GM19467 (cell line): ENCODE measurements around the gene KIF2A.
"Not testable (repeated sequence)": the region's sequence is repeated elsewhere in the genome, so short reads cannot be mapped to it uniquely, and the experiment has no call there.

ENCODE experiments used
- ATAC-seq: cut with Tn5 transposase; IDR thresholded peaks from one replicate; pipeline ENCODE4 v1.9.1; 2021; ENCODE audit warnings: mild to moderate bottlenecking, moderate library complexity; ENCODE audit not compliant: unreplicated experiment

Gene KIF2A

GRCh38 chr5:62289813-62290212 is 16.2 kb upstream of the KIF2A start:
- no peak for ATAC-seq

- not testable (repeated sequence) for ATAC-seq
These were observed 14.2 kb upstream of the KIF2A start for GRCh38 chr5:62291829-62292228.

GRCh38 chr5:62296998-62297397 is 9.0 kb upstream of the KIF2A start:
- no peak for ATAC-seq

DNA sequence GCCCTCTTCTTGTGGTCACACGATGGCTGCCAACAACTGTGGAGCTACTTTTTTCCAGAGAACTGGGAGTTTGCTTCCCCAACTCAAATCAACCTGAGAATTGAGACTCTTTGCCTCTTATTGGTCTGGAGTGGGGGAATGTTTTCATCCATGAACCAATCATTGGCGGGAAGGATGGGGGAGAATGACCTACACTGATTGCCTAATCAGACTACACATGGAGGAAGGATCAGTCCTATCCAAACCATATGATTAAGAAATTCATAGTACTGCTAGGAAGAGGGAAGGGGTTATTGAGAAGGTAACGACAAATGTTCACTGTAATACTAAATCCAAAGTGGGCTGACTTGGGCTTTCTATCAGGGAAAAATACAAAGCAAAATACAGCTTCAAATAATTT is 7.9 kb upstream of the KIF2A start:
- ATAC-seq = no peak

GRCh38 chr5:62299101-62299500 is 6.9 kb upstream of the KIF2A start:
- ATAC-seq = no peak

- no peak for ATAC-seq
These were observed 6.4 kb upstream of the KIF2A start for GRCh38 chr5:62299600-62299999.

GRCh38 chr5:62305358-62305714 is 670 bp upstream of the KIF2A start:
- ATAC-seq = no peak

DNA sequence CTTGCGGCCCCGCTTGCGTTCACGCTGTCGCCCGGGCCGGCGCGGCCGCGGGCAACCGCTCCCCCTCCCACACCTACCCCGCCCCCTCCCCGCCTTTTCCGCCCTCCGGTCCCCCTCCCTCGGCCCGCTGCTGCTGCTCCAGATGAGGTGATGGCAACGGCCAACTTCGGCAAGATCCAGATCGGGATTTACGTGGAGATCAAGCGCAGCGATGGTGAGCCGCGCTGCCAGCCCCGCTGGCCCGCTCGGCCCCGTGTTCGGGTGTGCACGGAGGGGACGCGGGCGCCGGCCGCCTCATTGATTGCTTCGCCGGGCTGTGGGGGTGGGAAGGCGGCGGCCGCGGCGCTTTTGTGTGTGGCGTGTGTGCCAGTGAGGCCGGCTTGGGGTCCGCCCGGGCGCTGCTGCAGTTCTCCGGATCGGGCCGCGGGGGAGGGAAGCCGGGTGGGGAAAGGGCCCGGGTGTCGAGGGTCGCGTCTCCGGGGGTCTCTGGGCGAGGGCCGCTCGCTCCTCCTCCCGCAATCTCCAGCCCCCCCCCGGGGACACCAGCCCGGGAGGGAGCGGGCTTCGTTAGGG is 403 bp downstream of the KIF2A start:
- ATAC-seq = peak; percentile 38

DNA sequence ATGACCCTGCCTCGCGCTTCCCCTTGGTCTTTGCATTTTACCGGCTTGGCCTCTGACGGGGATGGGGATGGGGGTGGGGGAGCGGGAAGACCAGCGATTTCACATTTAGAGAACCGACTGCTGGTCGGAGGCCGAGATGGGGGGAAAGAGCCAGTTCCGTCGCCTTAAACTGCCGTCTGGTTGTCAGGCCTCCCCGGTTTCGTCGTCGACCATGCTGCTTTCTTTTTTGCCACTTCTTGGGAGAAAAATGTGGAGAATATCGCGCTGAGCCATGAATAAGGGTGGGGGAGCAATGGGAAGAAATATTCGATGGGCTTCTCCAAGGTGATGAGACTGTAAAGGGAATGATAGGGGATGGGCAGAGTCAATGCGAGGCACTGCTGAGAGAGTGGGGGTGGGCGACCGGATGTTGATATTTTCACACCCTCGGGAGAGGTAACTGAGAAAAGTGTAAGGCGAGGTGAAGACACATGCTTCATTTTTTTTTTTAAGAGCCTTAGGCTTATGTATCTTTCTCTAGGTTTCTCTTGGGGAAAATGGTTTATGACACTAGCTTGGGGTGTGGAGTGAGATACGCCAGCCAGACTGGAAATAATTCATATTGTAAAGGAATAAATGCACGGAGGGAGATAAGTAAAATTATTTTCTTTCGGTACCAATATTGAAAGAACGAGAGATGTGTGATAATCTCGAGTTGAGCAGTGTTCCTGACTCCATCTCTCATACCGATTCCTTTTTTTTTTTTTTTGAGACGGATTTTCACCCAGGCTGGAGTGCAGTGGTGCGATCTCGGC is 1.1 kb downstream of the KIF2A start:
- no peak for ATAC-seq

DNA sequence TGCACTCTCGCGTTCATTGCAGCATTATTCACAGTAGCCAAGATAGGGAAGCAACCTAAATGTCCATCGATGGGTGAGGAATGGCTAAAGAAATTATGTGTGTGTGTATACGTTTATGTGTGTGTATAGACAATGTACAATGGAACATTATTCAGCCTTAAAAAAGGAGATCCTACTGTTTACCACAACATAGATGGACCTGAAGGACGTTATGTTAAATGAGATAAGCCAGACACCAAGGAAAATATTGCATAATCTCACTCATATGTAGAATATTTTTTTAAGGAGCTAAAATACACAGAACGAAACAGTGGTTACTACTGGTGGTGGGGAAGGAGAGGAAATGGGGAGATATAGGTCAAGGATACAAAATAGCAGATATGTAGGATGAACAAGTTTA is 2.4 kb downstream of the KIF2A start:
- ATAC-seq = no peak

- ATAC-seq = no peak
These were observed 3.1 kb downstream of the KIF2A start for GRCh38 chr5:62309107-62309506.

DNA sequence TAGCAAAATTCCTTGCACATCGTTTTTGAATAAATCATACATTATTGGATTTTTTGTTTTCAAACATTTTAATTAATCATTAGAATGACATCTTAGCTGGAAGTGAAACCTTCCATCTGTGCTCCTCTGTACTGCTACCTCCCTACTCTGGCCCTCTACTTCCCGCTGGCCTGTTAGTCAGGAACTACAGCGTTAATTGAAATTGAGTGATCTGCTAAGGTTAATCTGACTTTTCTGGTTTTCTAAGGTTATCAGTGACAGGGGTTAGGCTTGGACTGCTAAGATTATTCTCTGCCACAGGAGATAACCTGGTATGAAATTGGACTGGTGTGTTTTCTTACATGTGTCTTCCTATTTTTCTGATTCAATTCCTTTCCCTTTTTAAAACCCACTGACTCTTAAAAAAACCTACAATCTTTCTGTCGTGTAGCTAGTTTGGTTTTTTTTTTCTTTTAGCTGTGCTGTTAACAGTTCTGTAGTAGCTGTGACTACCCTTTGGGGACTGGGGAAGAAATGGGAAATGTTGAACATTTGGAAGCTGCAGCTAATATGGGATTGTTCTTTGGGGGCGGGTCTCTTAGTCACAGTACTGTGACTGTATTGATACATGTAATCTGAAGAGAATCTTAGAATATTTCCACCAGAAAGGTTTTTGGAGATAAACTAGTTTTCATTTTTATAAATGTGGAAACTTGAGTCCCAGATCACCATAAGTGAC is 4.6 kb downstream of the KIF2A start:
- no peak for ATAC-seq

- ATAC-seq = no peak
These were observed 6.0 kb downstream of the KIF2A start for GRCh38 chr5:62312036-62312435.

DNA sequence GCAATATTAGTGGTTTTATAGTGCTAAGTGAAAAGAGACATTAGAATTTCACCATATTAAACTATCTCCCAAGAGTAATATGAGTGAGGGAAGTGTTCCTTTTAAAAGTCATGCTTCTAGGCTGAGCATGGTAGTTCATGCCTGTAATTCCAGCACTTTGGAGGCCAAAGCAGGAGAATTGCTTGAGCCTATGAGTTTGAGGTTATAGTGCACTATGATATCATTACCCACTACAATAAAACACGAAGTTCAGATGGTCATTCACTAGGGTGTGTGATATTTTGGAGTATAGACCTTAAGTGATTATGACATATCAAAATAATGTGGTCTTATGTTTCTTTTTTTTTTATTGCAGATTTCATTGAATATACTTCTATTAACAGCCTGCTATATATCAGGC is 6.7 kb downstream of the KIF2A start:
- ATAC-seq = no peak

- no peak for ATAC-seq
These were observed 8.3 kb downstream of the KIF2A start for GRCh38 chr5:62314213-62314830.

DNA sequence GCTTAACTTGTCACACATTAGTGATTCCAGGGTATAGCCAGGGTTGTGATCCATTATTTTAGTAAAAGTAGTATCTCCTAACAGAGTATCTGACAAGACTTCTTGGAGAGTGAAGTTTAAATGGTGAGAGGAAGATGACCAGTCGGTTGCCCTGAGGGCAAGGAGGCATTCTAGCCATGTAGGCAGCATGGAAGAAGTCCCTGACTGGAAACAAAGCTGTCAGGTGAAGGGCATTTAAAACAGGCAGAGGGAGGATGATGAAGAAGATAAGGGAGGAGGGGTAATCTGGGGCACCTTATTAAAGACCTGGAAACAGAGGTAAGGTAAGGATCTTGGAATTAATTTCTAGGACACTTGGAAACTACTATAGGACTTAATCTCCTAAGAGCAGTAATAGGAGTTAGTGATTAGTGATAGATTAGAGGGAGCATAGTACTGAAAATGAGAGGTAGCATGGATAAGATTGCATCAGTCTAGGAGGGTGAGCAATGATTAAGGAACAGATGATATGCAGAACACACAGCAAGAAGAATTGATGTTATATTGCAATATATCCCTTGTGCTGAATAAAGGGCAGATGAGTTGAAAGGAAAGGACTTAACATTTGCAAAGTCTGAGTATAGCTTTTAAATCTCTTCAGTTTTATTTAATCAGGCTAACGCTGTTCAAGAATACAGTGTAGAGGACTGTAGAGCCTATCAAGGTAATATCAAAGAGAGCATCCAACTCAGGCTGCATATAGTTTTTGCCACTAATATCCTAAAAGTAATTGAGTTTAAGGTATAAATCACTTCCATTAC is 9.6 kb downstream of the KIF2A start:
- no peak for ATAC-seq

GRCh38 chr5:62316176-62316502 is 10.1 kb downstream of the KIF2A start:
- ATAC-seq = no peak

DNA sequence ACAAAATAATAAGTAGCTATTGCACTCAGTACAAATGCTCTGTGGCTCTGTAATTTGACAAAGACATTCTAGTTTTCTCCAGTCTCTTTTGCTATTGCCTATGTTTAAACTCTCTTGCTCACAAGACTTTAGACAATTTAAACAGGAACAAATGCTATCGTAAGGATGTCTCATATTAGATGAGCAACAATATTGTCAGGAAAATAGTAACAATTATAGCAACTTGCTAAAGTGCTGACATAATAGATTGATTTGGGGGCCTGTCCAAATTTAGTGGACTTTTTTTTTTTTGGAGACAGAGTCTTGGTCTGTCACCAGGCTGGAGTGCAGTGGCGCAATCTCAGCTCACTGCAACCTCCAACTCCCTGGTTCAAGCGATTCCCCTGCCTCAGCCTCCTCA is 11.8 kb downstream of the KIF2A start:
- ATAC-seq = no peak

- ATAC-seq = no peak
These were observed 16.5 kb downstream of the KIF2A start for GRCh38 chr5:62322484-62322883.

GRCh38 chr5:62326302-62326701 is 20.3 kb downstream of the KIF2A start:
- ATAC-seq = peak; percentile 42

DNA sequence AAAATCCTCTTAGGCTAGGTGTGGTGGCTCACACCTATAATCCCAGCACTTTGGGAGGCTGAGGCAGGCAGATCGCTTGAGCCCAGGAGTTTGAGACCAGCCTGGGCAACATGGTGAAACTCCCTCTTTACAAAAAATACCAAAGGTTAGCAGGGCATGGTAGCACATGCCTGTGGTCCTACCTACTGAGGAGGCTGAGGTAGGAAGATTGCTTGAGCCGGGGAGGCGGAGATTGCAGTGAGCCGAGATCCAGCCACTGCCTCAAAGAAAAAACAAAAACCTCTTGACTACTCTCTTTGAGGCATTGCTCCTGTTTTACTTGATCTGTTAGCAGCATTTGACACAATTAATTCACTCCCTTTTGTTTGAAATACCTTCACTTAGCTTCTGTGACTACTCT is 20.7 kb downstream of the KIF2A start:
- no peak for ATAC-seq
